GM21515 (cell line): ENCODE measurements around the gene CEMIP.
"Not testable (repeated sequence)": the region's sequence is repeated elsewhere in the genome, so short reads cannot be mapped to it uniquely, and the experiment has no call there.

Experiments
- ATAC-seq: cut with Tn5 transposase; IDR thresholded peaks from one replicate; pipeline ENCODE4 v1.9.1; 2021; ENCODE audit not compliant: unreplicated experiment

Gene CEMIP

DNA sequence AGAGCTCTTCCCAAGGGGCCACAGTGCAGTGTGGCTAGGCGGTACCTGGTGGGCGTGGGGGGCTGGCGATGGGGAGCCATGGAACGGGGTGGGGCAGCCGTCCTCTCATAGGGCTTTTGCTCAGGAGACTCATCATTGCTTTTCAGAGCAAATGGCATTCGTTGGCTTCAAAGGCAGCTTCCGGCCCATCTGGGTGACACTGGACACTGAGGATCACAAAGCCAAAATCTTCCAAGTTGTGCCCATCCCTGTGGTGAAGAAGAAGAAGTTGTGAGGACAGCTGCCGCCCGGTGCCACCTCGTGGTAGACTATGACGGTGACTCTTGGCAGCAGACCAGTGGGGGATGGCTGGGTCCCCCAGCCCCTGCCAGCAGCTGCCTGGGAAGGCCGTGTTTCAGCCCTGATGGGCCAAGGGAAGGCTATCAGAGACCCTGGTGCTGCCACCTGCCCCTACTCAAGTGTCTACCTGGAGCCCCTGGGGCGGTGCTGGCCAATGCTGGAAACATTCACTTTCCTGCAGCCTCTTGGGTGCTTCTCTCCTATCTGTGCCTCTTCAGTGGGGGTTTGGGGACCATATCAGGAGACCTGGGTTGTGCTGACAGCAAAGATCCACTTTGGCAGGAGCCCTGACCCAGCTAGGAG, 169.6 kb downstream of the CEMIP start:
- no peak for ATAC-seq

DNA sequence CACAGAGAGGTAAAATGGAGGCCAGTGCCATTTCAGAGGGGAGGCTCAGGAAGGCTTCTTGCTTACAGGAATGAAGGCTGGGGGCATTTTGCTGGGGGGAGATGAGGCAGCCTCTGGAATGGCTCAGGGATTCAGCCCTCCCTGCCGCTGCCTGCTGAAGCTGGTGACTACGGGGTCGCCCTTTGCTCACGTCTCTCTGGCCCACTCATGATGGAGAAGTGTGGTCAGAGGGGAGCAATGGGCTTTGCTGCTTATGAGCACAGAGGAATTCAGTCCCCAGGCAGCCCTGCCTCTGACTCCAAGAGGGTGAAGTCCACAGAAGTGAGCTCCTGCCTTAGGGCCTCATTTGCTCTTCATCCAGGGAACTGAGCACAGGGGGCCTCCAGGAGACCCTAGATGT, 170.6 kb downstream of the CEMIP start:
- ATAC-seq, result no peak

DNA sequence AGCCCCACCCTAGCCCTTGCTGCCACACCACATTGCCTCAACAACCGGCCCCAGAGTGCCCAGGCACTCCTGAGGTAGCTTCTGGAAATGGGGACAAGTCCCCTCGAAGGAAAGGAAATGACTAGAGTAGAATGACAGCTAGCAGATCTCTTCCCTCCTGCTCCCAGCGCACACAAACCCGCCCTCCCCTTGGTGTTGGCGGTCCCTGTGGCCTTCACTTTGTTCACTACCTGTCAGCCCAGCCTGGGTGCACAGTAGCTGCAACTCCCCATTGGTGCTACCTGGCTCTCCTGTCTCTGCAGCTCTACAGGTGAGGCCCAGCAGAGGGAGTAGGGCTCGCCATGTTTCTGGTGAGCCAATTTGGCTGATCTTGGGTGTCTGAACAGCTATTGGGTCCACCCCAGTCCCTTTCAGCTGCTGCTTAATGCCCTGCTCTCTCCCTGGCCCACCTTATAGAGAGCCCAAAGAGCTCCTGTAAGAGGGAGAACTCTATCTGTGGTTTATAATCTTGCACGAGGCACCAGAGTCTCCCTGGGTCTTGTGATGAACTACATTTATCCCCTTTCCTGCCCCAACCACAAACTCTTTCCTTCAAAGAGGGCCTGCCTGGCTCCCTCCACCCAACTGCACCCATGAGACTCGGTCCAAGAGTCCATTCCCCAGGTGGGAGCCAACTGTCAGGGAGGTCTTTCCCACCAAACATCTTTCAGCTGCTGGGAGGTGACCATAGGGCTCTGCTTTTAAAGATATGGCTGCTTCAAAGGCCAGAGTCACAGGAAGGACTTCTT, 171.3 kb downstream of the CEMIP start:
- no peak for ATAC-seq

DNA sequence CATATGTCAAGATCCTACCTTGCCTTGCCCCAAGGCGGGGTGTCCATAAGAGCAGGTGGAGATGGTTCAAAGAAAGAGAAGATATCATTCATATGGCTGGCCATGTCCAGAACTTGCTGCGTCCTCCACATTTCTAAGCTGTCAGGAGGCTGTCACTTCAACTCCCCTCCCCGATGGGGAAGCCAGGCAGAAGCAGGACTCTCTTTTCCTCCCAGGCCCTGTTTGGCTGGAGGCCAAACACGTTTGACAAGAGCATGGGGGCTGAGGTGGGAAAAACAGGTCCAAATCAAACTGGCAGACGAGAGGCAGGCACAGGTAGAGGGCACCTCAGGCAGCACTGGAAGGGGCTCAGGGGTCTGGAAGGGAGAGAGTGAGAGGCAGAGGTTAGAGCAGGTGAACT, 172.8 kb downstream of the CEMIP start:
- ATAC-seq, result no peak

DNA sequence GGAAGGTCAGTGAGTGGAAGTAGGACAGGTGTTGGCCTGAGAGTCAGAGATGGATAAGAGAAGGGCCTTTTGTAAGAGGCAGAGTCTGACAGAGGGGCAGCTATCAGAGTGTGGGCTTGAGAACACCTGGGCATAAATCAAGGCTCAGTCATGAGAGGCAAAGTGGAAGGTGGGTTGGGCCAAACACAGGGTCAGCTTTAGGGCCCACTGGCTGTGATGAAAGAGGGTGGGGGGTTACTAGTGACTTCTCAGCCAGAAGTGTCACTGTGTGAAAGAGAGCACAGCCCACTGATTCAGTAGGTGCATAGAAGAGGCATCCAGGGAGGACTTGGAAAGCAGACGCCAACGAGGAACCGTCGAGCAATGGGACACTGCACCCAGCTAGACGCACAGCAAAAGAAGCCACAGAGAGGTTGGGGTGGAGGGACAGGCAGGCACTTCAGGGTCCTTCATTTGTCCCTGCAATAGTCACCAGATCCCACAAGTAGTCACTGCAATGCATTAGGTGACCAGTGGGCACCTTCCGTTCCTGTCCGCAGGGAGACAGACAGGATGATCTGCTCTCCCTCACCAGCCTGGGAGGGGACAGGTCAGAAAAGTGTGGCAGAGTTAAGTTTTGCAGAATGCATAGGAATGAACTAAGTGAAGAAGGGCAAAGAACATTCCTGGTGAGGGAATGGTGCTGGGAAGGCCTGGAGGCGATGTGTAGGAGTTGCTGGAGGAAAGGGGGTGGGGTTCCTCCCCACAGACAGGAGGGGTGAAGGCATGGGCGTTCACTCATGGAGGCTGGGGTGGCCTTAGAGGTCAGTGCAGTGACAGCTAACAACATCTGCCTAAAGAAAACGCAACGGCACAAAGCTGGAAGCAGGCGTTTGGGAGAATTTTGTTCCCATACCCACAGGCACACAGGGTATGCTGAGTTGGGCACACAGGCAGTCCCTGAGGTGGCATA, 174.1 kb downstream of the CEMIP start:
- ATAC-seq, result no peak

DNA sequence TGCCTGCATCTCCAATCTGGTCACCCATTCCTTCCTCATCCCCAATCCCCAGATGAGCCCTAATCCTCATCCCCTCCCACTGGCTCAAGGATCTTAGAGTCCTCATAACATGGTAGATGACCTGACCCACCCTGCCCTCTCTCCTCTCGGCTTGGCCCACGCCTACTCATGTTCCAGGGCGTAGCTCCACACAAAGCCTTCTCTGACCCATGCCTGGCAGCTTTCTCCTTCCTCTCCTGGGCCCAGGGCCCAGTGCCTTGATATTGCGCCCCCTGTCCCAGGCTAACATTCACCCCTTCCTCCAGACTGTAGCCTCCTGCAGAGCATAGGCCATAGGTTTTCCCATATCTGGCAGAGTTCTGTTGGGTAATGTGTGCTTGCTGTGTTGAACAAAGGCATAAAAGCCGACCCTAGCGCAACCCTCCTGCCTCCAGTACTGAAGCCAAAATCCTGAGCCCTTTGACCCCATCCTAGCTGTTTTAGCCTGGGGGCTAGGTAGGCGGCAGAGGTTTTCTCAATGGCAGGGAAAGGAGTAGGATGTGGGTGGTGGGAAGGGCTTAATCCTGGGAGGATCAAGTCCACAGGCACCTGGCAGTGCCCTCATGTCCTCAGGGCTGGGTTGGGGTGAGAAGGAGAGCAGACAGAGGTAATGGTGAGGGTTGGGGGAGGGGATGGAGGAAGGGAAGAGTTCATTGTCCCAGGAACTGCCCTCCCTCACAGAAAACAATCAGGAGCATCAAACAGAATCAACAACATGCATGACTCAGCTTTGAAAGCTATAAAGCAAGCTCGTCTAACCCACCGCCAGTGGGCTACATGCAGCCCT, 175.0 kb downstream of the CEMIP start:
- ATAC-seq, result no peak

DNA sequence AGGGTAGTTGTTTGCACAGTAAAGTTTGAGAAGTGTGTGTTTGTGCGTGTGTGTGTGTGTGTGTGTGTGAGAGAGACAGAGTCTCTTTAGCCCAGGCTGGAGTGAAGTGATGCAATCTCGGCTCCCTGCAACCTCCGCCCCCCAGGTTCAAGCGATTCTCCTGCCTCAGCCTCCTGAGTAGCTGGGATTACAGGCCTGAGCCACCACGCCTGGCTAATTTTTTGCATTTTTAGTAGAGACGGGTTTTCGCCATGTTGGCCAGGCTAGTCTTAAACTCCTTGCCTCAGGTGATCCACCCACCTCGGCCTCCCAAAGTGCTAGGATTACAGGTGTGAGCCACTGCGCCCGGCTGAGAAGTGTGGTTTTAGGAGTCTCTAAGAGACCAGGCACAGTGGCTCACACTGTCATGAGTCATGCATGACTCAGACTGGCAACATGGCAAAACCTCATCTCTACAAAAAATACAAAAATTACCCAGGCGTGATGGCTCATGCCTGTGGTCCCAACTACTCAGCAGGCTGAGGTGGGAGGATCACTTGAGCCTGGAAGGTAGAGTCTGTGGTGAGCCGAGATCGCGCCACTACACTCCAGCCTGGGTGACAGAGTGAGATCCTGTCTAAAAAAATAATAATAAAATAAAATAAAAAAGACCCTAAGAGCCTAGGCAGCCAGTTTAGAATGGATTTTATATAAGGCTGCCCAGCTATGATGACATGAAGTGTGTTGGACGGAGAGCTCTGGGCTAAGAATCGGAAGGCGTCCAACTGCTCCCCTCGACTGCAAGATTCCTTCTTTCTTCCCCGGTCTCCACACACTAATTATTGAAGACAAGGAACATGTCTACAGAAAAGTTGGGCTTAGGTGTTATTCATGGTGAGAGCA, 176.6 kb downstream of the CEMIP start:
- not testable (repeated sequence) for ATAC-seq

DNA sequence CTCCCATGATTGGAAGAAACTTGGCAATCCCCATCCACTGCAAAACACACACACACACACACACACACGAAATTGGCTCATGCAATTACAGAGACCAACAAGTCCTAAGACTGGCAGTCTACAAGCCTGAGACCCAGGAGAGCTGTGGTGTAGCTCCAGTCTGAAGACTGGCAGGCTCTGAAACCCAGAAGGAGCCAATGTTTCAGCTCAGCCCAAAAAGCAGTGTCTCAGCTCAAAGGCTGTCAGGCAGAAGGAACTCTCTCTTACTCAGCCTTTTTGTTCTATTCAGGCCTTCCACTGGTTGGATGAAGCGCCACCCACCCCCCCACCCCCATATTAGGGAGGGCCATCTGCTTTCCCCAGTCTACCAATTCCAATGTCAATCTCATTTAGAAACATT, 178.4 kb downstream of the CEMIP start:
- ATAC-seq, result no peak

DNA sequence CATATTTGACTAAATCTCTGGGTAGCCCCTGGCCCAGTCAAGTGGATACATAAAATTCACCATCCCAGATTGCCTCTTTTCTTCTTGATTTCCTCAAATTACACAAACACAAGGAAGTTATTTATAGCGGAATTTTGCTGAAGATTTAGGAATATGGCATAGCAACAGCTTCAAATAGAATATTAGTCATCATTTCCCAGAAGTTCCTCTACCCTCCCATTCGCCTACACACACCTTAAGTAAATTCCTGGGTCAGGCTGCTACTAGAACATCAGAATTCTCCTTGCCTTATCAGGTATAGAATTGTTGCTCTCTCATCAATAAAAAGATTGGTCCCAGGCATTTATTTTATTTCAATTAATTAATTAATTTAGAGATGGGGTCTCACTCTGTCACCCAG, 178.8 kb downstream of the CEMIP start:
- ATAC-seq, result no peak

DNA sequence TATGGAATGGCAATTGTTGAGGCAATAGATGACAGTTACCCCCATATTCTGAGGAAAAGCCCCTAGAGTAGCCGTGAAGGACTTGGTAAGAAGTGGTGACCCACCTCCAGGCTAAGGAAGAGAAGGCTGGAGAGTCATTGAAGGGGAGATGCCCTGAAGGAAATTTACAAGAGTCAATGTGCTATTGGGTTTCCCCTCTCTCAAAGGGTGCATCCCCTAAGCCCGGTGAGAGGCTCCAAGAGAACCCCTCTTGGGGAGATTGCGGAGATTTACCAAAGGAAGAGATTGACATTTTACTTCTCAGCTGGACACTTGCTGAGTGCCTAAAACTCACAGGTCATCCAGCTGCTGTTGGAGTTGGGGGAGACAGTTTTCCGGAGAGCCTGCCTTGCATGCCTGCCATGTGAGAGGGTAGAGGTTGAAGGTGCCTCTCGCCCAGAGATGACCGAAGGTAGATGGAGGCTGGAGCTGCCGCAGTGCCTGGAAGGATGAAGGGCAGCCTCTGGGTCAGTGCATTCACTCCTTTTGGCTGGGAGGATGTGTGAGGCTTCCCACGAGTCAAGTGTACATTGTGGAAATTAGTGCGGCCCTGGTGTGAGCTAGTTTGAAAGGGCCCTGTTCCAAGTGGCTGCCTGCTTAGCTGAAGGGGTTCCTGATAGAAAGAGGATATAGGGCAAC, 179.8 kb downstream of the CEMIP start:
- ATAC-seq, result no peak

DNA sequence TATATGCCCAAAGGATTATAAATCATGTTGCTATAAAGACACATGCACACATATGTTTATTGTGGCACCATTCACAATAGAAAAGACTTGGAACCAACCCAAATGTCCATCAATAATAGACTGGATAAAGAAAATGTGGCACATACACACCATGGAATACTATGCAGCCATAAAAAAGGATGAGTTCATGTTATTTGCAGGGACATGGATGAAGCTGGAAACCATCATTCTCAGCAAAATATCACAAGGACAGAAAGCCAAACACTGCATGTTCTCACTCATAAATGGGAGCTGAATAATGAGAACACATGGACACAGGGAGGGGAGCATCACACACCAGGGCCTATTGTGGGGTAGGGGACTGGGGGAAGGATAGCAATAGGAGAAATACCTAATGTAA, 186.3 kb downstream of the CEMIP start:
- not testable (repeated sequence) for ATAC-seq

DNA sequence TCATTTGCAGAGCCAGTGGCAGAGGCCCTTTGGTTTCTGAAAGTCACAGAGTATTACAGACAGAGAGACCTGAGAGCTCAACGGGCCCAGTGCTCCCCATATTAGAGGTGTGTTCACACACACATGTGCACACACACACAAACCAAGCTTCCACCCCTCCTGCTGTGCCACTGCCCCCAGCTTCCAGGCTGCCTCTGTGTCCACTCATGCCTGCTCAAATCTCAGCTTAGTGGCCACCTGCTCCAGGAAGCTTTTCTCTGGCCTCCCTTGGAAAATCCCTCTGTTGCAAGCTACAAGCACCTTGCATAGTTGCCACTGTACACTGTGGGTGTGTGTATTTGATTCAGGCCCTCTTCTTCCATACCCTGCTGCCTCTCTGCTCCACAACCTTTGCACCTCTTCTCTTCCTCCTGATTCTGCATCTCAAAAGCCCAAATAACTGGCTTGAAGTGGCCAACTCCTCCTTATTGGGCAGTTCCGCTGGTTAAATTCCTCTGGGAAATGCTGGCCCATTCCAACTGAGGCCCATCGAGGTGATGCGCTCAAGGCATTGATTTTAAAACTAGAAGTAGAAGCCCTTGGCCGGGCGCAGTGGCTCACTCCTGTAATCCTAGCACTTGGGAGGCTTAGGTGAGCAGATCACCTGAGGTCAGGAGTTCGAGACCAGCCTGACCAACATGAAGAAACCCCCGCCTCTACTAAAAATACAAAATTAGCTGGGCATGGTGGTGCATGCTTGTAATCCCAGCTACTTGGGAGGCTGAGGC, 187.4 kb downstream of the CEMIP start:
- no peak for ATAC-seq

DNA sequence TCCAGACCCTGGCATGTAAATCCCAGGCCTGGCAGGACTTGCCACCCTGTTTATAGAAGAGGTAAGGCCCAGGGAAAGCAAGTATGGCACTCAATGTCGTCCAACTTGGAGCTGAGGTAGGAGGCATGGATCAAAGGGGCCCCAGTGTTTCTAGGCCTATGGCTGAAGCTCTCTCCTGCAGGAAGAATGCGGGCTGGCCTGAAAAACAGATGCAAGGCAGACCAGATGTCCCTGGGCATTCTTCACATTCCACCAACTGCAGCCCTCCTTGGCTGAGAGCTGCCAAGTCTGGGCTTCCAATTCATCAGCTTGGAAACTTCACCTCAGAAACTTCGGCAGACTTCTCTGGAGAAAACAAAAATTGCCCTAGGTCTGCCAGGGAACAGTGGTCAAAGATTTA, 188.3 kb downstream of the CEMIP start:
- no peak for ATAC-seq

DNA sequence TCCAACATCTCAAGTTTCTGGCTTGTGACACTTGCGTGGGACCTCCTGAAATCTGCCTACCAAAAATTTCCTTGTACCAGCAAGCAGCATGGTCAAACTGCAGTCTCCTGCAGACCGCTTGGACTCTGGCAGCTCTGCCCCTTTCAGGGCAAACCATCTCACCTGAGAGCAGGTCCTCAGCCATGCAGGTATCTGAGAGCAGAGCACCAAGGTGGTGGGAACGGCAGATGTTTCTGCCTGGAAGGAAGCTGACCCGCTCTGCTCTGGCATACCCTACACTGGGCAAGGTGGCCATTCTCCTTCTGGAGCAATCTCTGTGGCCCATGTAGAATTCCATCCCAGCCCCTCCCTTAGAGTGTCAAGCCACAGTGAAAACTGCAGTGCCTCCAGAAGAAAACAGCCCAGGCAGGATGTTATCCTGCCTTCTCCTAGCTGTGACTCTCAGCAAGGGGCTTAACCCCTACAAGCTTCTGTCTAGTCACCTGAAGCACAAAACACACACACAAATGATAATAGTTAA, 188.9 kb downstream of the CEMIP start:
- ATAC-seq, result no peak

DNA sequence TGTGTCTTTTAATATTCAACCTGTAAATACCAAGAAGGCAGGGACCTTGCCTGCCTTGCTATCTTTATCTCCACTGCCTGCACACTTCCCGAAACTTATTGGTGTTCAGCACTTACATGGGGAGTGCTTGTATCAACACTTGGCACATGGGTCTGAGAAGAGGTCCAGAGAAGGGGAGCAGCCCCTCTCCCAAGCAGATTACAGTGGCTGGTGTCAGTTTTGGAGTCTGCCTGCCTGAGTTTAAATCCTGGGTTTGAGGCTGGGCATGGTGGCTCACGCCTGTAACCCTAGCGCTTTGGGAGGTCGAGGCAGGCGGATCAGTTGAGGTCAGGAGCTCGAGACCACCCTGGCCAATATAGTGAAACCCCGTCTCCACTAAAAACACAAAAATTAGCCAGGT, 190.1 kb downstream of the CEMIP start:
- no peak for ATAC-seq

DNA sequence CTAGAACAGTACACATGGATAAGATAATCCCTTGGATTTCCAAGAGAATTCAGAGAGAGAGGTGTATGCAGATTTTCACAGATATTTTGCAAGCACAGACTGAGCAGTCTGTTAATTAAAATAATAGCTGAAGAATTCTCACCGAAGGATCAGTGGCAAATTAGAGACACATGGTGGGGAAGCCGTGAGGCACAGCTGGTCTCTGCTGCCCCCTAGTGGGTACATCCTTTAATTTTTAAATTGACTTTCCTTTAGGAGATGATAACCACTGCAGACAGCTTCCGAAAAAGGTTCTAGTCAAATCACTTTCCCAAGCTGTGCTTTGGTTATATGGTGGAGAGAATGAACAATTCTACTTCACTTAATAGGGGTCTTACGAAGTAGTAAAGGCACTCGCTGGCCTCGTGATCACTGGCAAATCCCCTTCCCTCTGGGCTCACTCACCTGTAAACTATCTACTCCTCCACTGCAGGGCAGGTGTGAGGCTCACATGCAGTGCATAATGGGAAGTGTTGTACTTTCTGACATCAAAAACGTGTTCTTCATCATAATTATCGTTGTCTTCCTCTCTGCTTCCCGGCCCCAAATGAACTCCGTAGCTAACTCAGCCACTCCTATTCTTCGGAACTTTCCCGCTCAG, 191.0 kb downstream of the CEMIP start:
- no peak for ATAC-seq

DNA sequence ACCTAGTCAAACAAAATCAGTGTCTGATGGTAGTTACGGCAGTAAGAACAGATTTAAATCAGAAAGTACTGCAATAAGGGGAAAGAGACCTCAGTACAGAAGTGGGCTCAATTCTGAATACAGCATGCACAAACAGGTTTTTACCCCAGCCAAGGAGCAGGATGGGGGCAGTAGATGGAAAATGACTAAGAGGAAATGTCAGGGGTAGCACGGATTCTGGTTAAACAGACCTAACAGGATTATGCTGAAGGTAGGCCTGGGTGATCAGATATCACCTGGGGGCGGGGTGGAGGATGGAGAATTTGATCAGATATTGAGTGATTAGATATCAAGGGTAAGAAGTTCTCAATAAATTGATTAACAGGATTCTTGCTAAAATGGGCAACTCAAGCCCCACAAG, 191.5 kb downstream of the CEMIP start:
- no peak for ATAC-seq

DNA sequence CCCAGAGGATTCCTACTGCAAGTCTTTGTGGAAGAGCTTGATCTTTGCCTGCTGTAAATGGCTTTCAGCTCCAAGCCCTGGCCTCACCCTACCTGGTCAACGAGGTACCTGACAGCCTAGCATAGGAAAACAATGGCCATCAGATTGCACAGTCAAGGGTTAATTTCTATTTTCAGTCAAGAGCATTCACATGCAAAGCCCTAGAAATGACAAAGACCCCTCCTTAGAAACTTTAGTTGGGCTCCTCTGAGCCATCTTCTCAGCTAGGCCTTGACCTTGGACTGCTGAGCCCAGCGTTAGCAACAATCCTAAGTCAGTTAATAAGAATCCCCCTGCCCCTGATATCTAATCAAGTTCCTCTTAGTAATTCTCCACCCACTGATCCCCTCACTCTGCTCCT, 192.0 kb downstream of the CEMIP start:
- ATAC-seq, result no peak
